Lower leg skin (tissue), 3 donors: Measurements from ENCODE around the gene PSEN1.

Experiments used
- CTCF ChIP-seq, 3 donors: fragments of 450-650 bp; IDR thresholded peaks; one replicate each; pipeline ENCODE4 v1.5.1; 2016; ENCODE audit warnings: antibody characterized with exemption in 3 of 3, mild to moderate bottlenecking in 3 of 3, moderate library complexity in 2 of 3
- POLR2A ChIP-seq, 2 donors: fragments of 450-650 bp; IDR thresholded peaks; one replicate each; pipeline ENCODE4 v1.6.1; 2016 to 2017; ENCODE audit warnings: antibody characterized with exemption in 2 of 2, mild to moderate bottlenecking in 1 of 2, moderate library complexity in 1 of 2

DNA sequence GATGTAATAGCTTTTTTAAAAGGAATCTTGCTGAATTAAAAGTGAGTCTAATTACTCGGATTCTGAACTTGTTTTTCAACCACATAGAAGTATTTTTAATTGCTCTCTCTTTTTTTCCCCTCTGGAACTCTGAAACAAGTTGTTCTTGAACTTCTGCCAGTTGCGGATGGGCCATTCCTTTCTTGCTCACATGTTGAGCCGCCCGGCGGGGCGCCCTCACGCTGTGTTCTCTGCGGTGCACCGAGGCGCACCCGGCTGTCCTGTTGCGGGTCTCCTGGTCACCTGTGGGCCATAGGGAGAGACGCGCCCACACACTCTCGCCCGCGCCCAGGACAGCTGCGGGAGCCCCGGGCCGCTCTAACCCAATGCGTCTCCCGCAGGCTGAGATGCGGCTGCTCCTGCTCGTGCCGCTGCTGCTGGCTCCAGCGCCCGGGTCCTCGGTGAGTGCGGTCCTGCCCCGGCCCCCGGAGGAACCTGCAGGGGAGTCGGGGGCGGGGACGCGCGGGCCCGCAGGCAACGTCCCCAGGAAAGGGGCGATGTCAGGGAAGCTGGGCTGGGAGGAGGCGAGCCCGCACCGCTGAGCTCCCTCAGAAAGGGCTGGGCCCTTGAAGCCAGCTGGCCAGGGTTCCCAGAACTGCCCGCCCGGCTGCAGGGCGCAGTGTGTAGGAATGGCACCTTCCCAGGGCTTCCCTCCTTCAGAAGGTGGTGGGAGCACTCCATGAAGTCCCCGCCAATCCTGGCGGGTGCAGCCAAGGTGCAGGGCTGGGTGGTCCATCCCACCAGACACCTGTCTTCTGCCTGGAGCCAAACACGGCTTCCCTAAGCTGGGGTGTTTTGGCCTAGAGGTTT lies 103.3 kb downstream of the PSEN1 start:
- no peak for TF ChIP-seq CTCF (IDR thresholded peaks at IDR 0.05)
- TF ChIP-seq POLR2A (IDR thresholded peaks at IDR 0.05) = no peak
